Chondrocyte (in vitro differentiated cells): ENCODE data around the gene S100A14. TPM values are rescaled to one million over a fixed set of nuclear protein-coding genes. Genes with fewer than 3 reads are reported as not detected.
"Not testable (repeated sequence)": the region's sequence is repeated elsewhere in the genome, so short reads cannot be mapped to it uniquely, and the experiment has no call there.

Experiments
- DNase-seq: peaks from one replicate; pipeline ENCODE4 v3.0.0; 2021; ENCODE audit warnings: mixed read lengths, low spot score
- H3K27ac Mint-ChIP-seq: one replicate; pipeline ENCODE4 v1.8.0; 2021; ENCODE audit warnings: mild to moderate bottlenecking, moderate library complexity, mixed read lengths; ENCODE audit not compliant: unreplicated experiment
- H3K27me3 Mint-ChIP-seq: 2 replicates; pipeline ENCODE4 v1.8.0; 2021; ENCODE audit warnings: low read depth, mixed read lengths
- H3K36me3 Mint-ChIP-seq: 2 replicates; pipeline ENCODE4 v1.8.0; 2021; ENCODE audit warnings: low read depth, mixed read lengths
- H3K4me1 Mint-ChIP-seq: 2 replicates; pipeline ENCODE4 v1.8.0; 2021; ENCODE audit warnings: low read depth, mild to moderate bottlenecking, mixed read lengths
- H3K4me3 Mint-ChIP-seq: one replicate; pipeline ENCODE4 v1.8.0; 2021; ENCODE audit warnings: mild to moderate bottlenecking, moderate library complexity, mixed read lengths; ENCODE audit not compliant: unreplicated experiment
- H3K9me3 Mint-ChIP-seq: 2 replicates; pipeline ENCODE4 v1.8.0; 2021; ENCODE audit warnings: low read depth, mixed read lengths
- total RNA-seq: library from RNA; stranded (reverse); gene quantifications from 3 replicates; pipeline ENCODE4 v1.2.1, GENCODE V29; 2021
- TF ChIP-seq, protein P1 (sequence below): fragments of 200-600 bp; sonication (generic); IDR thresholded peaks from 2 replicates; pipeline ENCODE4 v1.5.0; 2021; ENCODE audit warnings: antibody characterized with exemption, mild to moderate bottlenecking, moderate library complexity

The S100A14 gene
- total RNA-seq, 1 donor from 2014 or later: not detected

DNA sequence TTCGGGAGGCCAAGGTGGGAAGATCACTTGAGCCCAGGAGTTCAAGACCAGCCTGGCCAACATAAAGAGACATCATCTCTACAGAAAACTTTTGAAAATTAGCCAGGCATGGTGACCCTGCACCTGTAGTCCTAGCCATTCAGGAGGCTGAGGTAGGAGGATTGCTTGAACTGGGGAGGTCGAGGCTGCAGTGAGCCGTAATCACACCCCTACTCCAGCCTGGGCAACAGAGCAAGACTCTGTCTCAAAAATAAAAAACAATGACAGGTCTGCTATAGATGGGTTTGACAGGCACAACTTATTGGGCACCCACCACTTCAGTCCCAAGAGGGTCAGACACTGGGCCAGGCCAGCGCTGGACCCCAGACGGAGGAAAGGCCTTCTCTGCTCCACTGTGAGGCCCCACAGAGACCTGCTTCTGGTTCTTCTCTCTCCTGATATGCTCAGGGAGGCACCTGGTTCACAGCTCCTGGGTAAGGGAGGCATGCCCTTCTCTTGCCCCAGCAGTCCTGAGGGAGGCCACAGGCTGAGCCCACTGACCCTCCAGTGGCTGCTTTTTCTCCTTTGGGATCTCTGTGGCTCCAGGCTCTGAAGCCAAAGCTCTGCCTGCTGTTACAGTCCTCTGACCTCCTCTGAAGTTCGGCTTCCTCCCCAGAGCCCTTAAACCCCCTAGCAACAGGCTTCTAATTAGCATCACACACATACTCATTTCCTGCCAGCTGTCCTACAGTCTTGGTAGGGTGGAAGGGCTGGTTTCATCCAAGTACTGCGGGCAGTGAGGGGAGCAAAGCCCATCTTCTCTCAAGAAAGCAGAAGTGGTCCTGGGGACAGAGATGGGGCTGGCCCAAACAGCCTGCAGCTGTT lies 17.6 kb downstream of the S100A14 start:
- Mint-ChIP-seq H3K4me1 (peaks cover 3% of the 10 kb centered on the region), H3K36me3 (peaks cover 4% of the 10 kb centered on the region), H3K9me3 (no peaks in the 10 kb centered on the region), H3K27ac (no peak overlapping the region), H3K4me3 (no peak overlapping the region), H3K27me3 (no peaks in the 10 kb centered on the region)
- no peak for DNase-seq
- TF ChIP-seq, protein P1, sequence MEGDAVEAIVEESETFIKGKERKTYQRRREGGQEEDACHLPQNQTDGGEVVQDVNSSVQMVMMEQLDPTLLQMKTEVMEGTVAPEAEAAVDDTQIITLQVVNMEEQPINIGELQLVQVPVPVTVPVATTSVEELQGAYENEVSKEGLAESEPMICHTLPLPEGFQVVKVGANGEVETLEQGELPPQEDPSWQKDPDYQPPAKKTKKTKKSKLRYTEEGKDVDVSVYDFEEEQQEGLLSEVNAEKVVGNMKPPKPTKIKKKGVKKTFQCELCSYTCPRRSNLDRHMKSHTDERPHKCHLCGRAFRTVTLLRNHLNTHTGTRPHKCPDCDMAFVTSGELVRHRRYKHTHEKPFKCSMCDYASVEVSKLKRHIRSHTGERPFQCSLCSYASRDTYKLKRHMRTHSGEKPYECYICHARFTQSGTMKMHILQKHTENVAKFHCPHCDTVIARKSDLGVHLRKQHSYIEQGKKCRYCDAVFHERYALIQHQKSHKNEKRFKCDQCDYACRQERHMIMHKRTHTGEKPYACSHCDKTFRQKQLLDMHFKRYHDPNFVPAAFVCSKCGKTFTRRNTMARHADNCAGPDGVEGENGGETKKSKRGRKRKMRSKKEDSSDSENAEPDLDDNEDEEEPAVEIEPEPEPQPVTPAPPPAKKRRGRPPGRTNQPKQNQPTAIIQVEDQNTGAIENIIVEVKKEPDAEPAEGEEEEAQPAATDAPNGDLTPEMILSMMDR: no peak

DNA sequence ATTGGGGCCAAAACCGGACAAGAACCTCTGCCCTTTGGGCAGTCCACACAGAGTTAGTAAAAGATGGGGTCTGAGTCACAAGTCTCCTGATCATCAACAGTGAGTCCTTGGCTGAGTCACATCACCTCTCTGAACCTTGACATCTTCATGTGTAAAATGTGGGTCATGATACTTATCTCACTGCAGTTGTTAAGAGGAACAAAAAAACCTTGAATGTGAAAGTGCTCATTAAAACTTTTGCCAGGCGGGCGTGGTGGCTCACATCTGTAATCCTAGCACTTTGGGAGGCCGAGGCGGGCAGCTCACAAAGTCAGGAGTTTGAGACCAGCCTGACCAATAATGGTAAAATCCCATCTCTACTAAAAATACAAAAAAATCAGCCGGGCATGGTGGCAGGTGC lies 18.9 kb downstream of the S100A14 start:
- H3K4me3 Mint-ChIP-seq: no peak overlapping the region
- TF ChIP-seq, protein P1: no peak
- peaks cover 3% of the 10 kb centered on the region for H3K4me1 Mint-ChIP-seq
- H3K27me3 Mint-ChIP-seq: no peaks in the 10 kb centered on the region
- peaks cover 4% of the 10 kb centered on the region for H3K36me3 Mint-ChIP-seq
- no peak for DNase-seq
- no peak overlapping the region for H3K27ac Mint-ChIP-seq
- H3K9me3 Mint-ChIP-seq: no peaks in the 10 kb centered on the region

DNA sequence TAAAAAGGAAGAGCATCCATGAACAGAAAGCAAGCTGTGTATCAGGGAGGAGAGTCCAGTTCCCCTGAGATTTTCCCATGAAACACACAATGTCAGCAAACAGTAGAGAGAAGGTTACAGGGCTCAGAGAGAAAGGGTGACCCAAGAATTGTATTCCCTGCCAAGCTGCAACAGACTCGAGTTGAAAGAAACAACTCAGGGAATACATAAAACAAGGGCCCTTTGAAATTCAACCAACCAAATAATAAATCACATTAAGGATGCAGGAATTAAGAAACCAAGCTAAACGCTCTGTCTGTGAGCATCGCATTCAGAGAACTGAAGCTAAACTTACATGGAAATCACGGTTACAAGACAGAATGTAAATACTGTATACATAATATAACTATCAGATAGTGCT lies 23.4 kb downstream of the S100A14 start:
- Mint-ChIP-seq H3K4me3 (no peak overlapping the region), H3K9me3 (no peaks in the 10 kb centered on the region), H3K27ac (no peak overlapping the region), H3K4me1 (no peaks in the 10 kb centered on the region), H3K36me3 (no peaks in the 10 kb centered on the region), H3K27me3 (no peaks in the 10 kb centered on the region)
- TF ChIP-seq, protein P1: no peak
- no peak for DNase-seq

DNA sequence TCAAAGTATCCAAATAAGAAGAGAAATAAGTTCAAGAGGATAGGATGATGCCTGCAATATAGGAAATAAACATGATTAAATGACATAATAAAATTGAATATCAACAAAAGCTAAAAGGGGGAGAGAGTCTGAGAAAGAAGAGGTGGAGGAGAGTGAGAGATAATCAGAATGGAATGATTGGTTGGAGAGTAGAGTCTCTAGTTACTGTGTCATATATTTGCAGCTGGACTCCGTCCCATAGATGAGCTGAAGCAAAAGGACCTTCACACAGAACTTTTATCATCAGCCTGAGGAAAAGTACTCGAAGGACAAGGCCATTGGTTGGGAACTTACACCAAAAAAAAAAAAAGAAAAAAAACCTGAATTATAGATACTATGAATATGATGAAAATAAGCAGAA lies 27.6 kb downstream of the S100A14 start:
- Mint-ChIP-seq H3K4me3 (no peak overlapping the region), H3K4me1 (peaks cover 11% of the 10 kb centered on the region), H3K9me3 (no peaks in the 10 kb centered on the region), H3K27ac (no peak overlapping the region), H3K36me3 (no peaks in the 10 kb centered on the region), H3K27me3 (no peaks in the 10 kb centered on the region)
- DNase-seq: no peak
- TF ChIP-seq, protein P1: no peak

DNA sequence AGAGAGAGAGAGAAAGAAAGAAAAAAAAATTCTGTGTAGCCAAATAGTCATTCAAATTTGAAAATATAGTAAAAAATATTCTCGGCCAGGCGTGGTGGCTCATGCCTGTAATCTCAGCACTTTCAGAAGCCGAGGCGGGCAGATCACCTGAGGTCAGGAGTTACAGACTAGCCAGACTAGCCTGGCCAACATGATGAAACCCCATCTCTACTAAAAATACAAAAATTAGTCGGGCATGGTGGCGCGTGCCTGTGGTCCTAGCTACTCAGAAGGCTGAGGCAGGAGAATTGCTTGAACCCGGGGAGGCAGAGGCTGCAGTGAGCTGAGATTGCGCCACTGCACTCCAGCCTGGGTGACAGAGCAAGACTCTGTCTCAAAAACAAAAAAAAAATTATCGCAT lies 28.1 kb downstream of the S100A14 start:
- peaks cover 11% of the 10 kb centered on the region for H3K4me1 Mint-ChIP-seq
- H3K4me3 Mint-ChIP-seq, H3K9me3 Mint-ChIP-seq, H3K27me3 Mint-ChIP-seq, DNase-seq, H3K27ac Mint-ChIP-seq, H3K36me3 Mint-ChIP-seq: not testable (repeated sequence)

DNA sequence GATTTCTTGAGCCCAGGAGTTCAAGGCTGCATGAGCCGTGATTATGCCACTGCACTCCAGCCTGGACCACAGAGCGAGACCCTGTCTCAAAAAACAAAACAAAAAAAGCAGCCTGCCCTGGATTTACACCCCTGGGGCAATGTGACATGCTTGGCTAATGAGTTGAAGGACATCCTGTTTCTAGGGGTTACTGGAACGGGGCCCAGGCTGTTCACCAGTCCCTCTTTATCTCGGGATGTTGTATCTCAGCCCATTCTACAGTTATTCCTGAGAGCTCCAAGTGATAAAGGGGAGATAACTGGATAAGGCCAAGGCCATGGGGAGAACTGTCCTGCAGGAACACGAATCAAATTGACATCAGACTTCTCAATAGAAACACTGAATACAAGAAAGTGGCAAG lies 28.8 kb downstream of the S100A14 start:
- no peaks in the 10 kb centered on the region for H3K9me3 Mint-ChIP-seq
- no peak overlapping the region for H3K27ac Mint-ChIP-seq
- no peaks in the 10 kb centered on the region for H3K27me3 Mint-ChIP-seq

More for the DNA sequence above, 28.8 kb downstream of the S100A14 start:
- TF ChIP-seq, protein P1: no peak
- Mint-ChIP-seq H3K4me3 (no peak overlapping the region), H3K36me3 (no peaks in the 10 kb centered on the region), H3K4me1 (peaks cover 11% of the 10 kb centered on the region)
- no peak for DNase-seq
